Pancreas (tissue), 10 donors: Measurements from ENCODE around the gene ABCA10. TPM values are rescaled to one million over a fixed set of nuclear protein-coding genes. Genes with fewer than 3 reads are reported as not detected.
A peak's percentile ranks its signal among the peaks of the same experiment; 100 is the strongest.
"Not testable (repeated sequence)": the region's sequence is repeated elsewhere in the genome, so short reads cannot be mapped to it uniquely, and the experiment has no call there.

Experiments
- ATAC-seq, 4 donors: fragments of 200-7000 bp; cut with Tn5 transposase; one replicate each; pipeline versions ENCODE4 v1.8.0 to v1.9.1; 2020; ENCODE audit warnings: mild to moderate bottlenecking in 4 of 4, moderate library complexity in 4 of 4
- DNase-seq, 6 donors: peaks; one replicate each; pipeline ENCODE4 v3.0.0-alpha.2; 2020
- FAIRE-seq: peaks from 2 replicates; lab custom pipeline; 2012; peaks lifted over from hg19 to GRCh38; lab: Jason Lieb, UNC
- H3K27ac ChIP-seq, 4 donors: fragments of 200-600 bp; sonication (generic); 1 replicate in 3 of 4; 2 replicates in 1 of 4; pipeline versions ENCODE4 v1.5.0 to v1.8.0; 2020
- H3K27me3 ChIP-seq, 4 donors: fragments of 200-600 bp; one replicate each; pipeline ENCODE4 v1.8.0; 2021
- H3K36me3 ChIP-seq, 3 donors: fragments of 200-600 bp; sonication (generic) in 1 of 3; one replicate each; pipeline versions ENCODE4 v1.5.0 to v1.8.0; 2020 to 2021
- H3K4me1 ChIP-seq, 3 donors: fragments of 200-600 bp; one replicate each; pipeline ENCODE4 v1.8.0; 2021
- H3K4me3 ChIP-seq, 4 donors: fragments of 200-600 bp; sonication (generic) in 2 of 4; one replicate each; pipeline versions ENCODE4 v1.5.0 to v1.8.0; 2020 to 2021
- H3K9me3 ChIP-seq, 4 donors: fragments of 200-600 bp; one replicate each; pipeline ENCODE4 v1.8.0; 2021
- CTCF ChIP-seq, 4 donors: fragments of 200-600 bp; sonication (generic) in 3 of 4; IDR thresholded peaks; one replicate each; pipeline versions ENCODE4 v1.5.0 to v1.8.0; 2021; ENCODE audit warnings: antibody characterized with exemption in 4 of 4
- WGBS, 2 donors: extraction: QIAGEN DNeasy Blood & Tissue Kit; methylation state at CpG; one replicate each; pipeline ENCODE4 v1.1.7; 2013; 5-methylcytosine and 5-hydroxymethylcytosine counted together
- intact Hi-C, 3 donors: fragments of 100-400 bp; cut with DNase I; formaldehyde crosslinking; loops; one replicate each; pipeline versions ENCODE4 v1.11.1 to v1.14.2; 2022
- polyA plus RNA-seq, 2 donors: library from polyadenylated mRNA; stranded (reverse); fragments of 200-250 nt; gene quantifications; one replicate each; pipeline ENCODE4 v1.2.3, GENCODE V29; 2013
- total RNA-seq, 6 donors: library from RNA; stranded (reverse); fragmentation: NEBNext Ultra II Directional in 4 of 6; extraction: Animal tissue kit (Norgen Biotek cat#: 25700) in 4 of 6; gene quantifications; one replicate each; pipeline versions ENCODE4 v1.2.1 to v1.2.4, GENCODE V29; 2021 to 2023
- donor health status: healthy with polysubstance abuse.
- donor health status: DM: no; HTN: no; CAD: no; lungs with moderate emphysema.
- donor health status: DM: no; HTN: no; CAD: no.
- donor health status: control.
- donor health status: control.
- donor health status: Bipolar disorder and iron deficiency.
- donor health status: DM: yes; HTN: yes; CAD: no.
- donor health status: DM: no; HTN: no; CAD: no.
- donor health status: DM: no; HTN: no; CAD: no.
- donor health status: DM: yes; HTN: yes; CAD: no.

ABCA10 gene
- total and polyA plus RNA-seq, 8 donors, result 1.6 to 18.5 (median 4.7) TPM

- H3K4me3 ChIP-seq, result no peak overlapping the region
- TF ChIP-seq CTCF (IDR thresholded peaks at IDR 0.05), result no peak
- no peaks in the 10 kb centered on the region for H3K9me3 ChIP-seq
- WGBS, 2 donors, result 88 to 92% methylated on average over 4 of the region's 4 CpGs
- no peaks in the 10 kb centered on the region for H3K4me1 ChIP-seq
- no peaks in the 10 kb centered on the region for H3K36me3 ChIP-seq
- no peak overlapping the region for H3K27ac ChIP-seq
- no peak for DNase-seq
- H3K27me3 ChIP-seq, result no peaks in the 10 kb centered on the region
- no peak for FAIRE-seq
- peak in 3 of 4 donors; percentile 24 to 72 (median 37) for ATAC-seq
- intact Hi-C loops, result no loop called here
These were observed 52.8 kb downstream of the ABCA10 start for GRCh38 chr17:69175625-69176456.

GRCh38 chr17:69175262-69175624 lies 53.4 kb downstream of the ABCA10 start:
- Histone ChIP-seq H3K27ac (no peak overlapping the region), H3K9me3 (no peaks in the 10 kb centered on the region), H3K4me3 (no peak overlapping the region), H3K36me3 (no peaks in the 10 kb centered on the region), H3K4me1 (no peaks in the 10 kb centered on the region), H3K27me3 (no peaks in the 10 kb centered on the region)
- no peak for ATAC-seq
- WGBS, 2 donors, result 91 to 92% methylated on average over 4 of the region's 4 CpGs
- no peak for FAIRE-seq
- no peak for DNase-seq
- no peak for TF ChIP-seq CTCF (IDR thresholded peaks at IDR 0.05)
- intact Hi-C loops, result no loop called here

- Histone ChIP-seq H3K36me3 (no peaks in the 10 kb centered on the region), H3K4me1 (no peaks in the 10 kb centered on the region), H3K9me3 (no peaks in the 10 kb centered on the region), H3K27ac (no peak overlapping the region), H3K4me3 (no peak overlapping the region), H3K27me3 (no peaks in the 10 kb centered on the region)
- intact Hi-C loops, result no loop called here
- WGBS, 2 donors, result 65 to 71% methylated on average over 2 of the region's 2 CpGs
- ATAC-seq (no peak), DNase-seq (no peak), FAIRE-seq (no peak)
- TF ChIP-seq CTCF (IDR thresholded peaks at IDR 0.05), result no peak
These were observed 55.5 kb downstream of the ABCA10 start for GRCh38 chr17:69173118-69173517.

GRCh38 chr17:69170377-69170776 lies 58.2 kb downstream of the ABCA10 start:
- DNase-seq (no peak), ATAC-seq (peak in 1 of 4 donors; percentile 25), FAIRE-seq (no peak)
- no peak overlapping the region for H3K27ac ChIP-seq
- no peak overlapping the region for H3K4me3 ChIP-seq
- H3K27me3 ChIP-seq, result no peaks in the 10 kb centered on the region
- no peaks in the 10 kb centered on the region for H3K36me3 ChIP-seq
- no peaks in the 10 kb centered on the region for H3K4me1 ChIP-seq
- intact Hi-C loops, result no loop called here
- H3K9me3 ChIP-seq, result no peaks in the 10 kb centered on the region
- TF ChIP-seq CTCF (IDR thresholded peaks at IDR 0.05), result no peak

- FAIRE-seq, H3K27me3 ChIP-seq, ATAC-seq, H3K36me3 ChIP-seq, DNase-seq, H3K9me3 ChIP-seq, H3K27ac ChIP-seq, H3K4me3 ChIP-seq, intact Hi-C loops, H3K4me1 ChIP-seq: not testable (repeated sequence)
These were observed 60.0 kb downstream of the ABCA10 start for GRCh38 chr17:69168642-69169041.
